H1 (cell line): Measurements from ENCODE around the gene GNL2.

ENCODE experiments used
- ATF3 ChIP-seq: IDR thresholded peaks from 2 replicates; pipeline ENCODE4 v1.6.1; 2011; ENCODE audit warnings: low read depth, mild to moderate bottlenecking, low read length; ENCODE audit not compliant: insufficient read depth
- CTCF ChIP-seq, 3 experiments: IDR thresholded peaks; 1 replicate in 2 of 3; 2 replicates in 1 of 3; pipeline versions ENCODE4 v1.5.1 to v1.6.1; 2011; ENCODE audit warnings: low read length in 3 of 3, mild to moderate bottlenecking in 3 of 3, inconsistent platforms in 2 of 3, low read depth in 1 of 3, moderate library complexity in 1 of 3; ENCODE audit not compliant: insufficient read depth in 1 of 3; ENCODE audit errors: control extremely low read depth in 1 of 3
- EP300 ChIP-seq, 2 experiments: IDR thresholded peaks; 1 replicate in 1 of 2; 2 replicates in 1 of 2; pipeline ENCODE4 v1.6.1; 2011 to 2012; ENCODE audit warnings: low read depth in 2 of 2, low read length in 2 of 2, mild to moderate bottlenecking in 2 of 2, borderline replicate concordance in 1 of 2, inconsistent platforms in 1 of 2, moderate library complexity in 1 of 2
- GABPA ChIP-seq: IDR thresholded peaks from 2 replicates; pipeline ENCODE4 v1.6.1; 2011; ENCODE audit warnings: mild to moderate bottlenecking, low read length, moderate library complexity, borderline replicate concordance; ENCODE audit not compliant: insufficient read depth
- KDM1A ChIP-seq: fragments of 200-600, 300-600 bp; sonication (generic); IDR thresholded peaks from 2 replicates; pipeline ENCODE4 v1.7.1; 2016; ENCODE audit warnings: mild to moderate bottlenecking, low read length, borderline replicate concordance
- POLR2A ChIP-seq, 2 experiments: IDR thresholded peaks; 1 replicate in 1 of 2; 2 replicates in 1 of 2; pipeline ENCODE4 v1.6.1; 2011; ENCODE audit warnings: low read depth in 2 of 2, low read length in 2 of 2, mild to moderate bottlenecking in 2 of 2; ENCODE audit errors: control extremely low read depth in 1 of 2
- POLR2AphosphoS5 ChIP-seq: IDR thresholded peaks from 2 replicates; pipeline ENCODE4 v1.6.1; 2011; ENCODE audit warnings: low read depth, low read length
- RAD21 ChIP-seq, 2 experiments: IDR thresholded peaks in 1 of 2; conservative IDR thresholded peaks in 1 of 2; 2 replicates each; pipeline ENCODE4 v1.6.1; 2011; ENCODE audit warnings: low read depth in 2 of 2, low read length in 2 of 2, improper control_type of control experiment in 1 of 2, inconsistent platforms in 1 of 2, mild to moderate bottlenecking in 1 of 2, moderate library complexity in 1 of 2
- ZNF274 ChIP-seq: IDR thresholded peaks from 2 replicates; pipeline ENCODE4 v1.7.0; 2012; ENCODE audit warnings: low read length, borderline replicate concordance; ENCODE audit errors: extremely low read depth

GRCh38 chr1:37519613-37520012 lies 76.1 kb downstream of the GNL2 start:
- TF ChIP-seq KDM1A (no peak), ZNF274 (no peak), POLR2AphosphoS5 (no peak), RAD21 (IDR thresholded peaks at IDR 0.05 in 1 of 2, conservative IDR thresholded peaks at IDR 0.05 in 1 of 2; ENCODE audit: low read depth in 2 of 2, low read length in 2 of 2) (no peak), CTCF (IDR thresholded peaks at IDR 0.05; ENCODE audit: control extremely low read depth in 1 of 3, insufficient read depth in 1 of 3, low read depth in 1 of 3, low read length in 3 of 3) (no peak), GABPA (no peak), ATF3 (no peak), EP300 (IDR thresholded peaks at IDR 0.05; ENCODE audit: borderline replicate concordance in 1 of 2, low read depth in 2 of 2, low read length in 2 of 2) (no peak), POLR2A (IDR thresholded peaks at IDR 0.05; ENCODE audit: control extremely low read depth in 1 of 2, low read depth in 2 of 2, low read length in 2 of 2) (no peak)
